ENCODE data around the gene ZNF337. TPM values are rescaled to one million over a fixed set of nuclear protein-coding genes. Genes with fewer than 3 reads are reported as not detected.
"Not testable (repeated sequence)": the region's sequence is repeated elsewhere in the genome, so short reads cannot be mapped to it uniquely, and the experiment has no call there.

The ZNF337 gene
- total RNA-seq, 1 donor from 2014 or later, result 16.2 TPM

- H3K27ac ChIP-seq (ENCODE audit: low read depth, low read length), result no peak overlapping the region
- peaks cover 0 to 5% (median 0%) of the 10 kb centered on the region in 3 donors for H3K36me3 ChIP-seq (ENCODE audit: control insufficient read depth in 3 of 3, insufficient read depth in 3 of 3, low read length in 3 of 3)
- H3K27me3 ChIP-seq (ENCODE audit: control insufficient read depth in 3 of 3, insufficient read depth in 3 of 3, low read length in 3 of 3), result no peaks in the 10 kb centered on the region
- no peak overlapping the region for H3K4me3 ChIP-seq (ENCODE audit: low read length in 3 of 3)
- no peak overlapping the region for H3K9ac ChIP-seq (ENCODE audit: low read depth in 1 of 3, low read length in 3 of 3)
- no peaks in the 10 kb centered on the region for H3K9me3 ChIP-seq (ENCODE audit: control insufficient read depth in 3 of 3, low read length in 3 of 3)
- peaks cover 0 to 6% (median 2%) of the 10 kb centered on the region in 3 donors for H3K4me1 ChIP-seq (ENCODE audit: control insufficient read depth in 3 of 3, insufficient read depth in 3 of 3, low read length in 3 of 3)
Measured at GRCh38 chr20:25632940-25633790, 63.5 kb downstream of the ZNF337 start.

GRCh38 chr20:25630615-25631014, 66.0 kb downstream of the ZNF337 start:
- not testable (repeated sequence) for H3K4me3 ChIP-seq (ENCODE audit: low read length in 3 of 3); H3K9me3 ChIP-seq (ENCODE audit: control insufficient read depth in 3 of 3, low read length in 3 of 3); H3K4me1 ChIP-seq (ENCODE audit: control insufficient read depth in 3 of 3, insufficient read depth in 3 of 3, low read length in 3 of 3); H3K27me3 ChIP-seq (ENCODE audit: control insufficient read depth in 3 of 3, insufficient read depth in 3 of 3, low read length in 3 of 3); H3K9ac ChIP-seq (ENCODE audit: low read depth in 1 of 3, low read length in 3 of 3); H3K27ac ChIP-seq (ENCODE audit: low read depth, low read length); H3K36me3 ChIP-seq (ENCODE audit: control insufficient read depth in 3 of 3, insufficient read depth in 3 of 3, low read length in 3 of 3)

GRCh38 chr20:25629816-25630499, 66.7 kb downstream of the ZNF337 start:
- H3K27ac ChIP-seq (ENCODE audit: low read depth, low read length), result no peak overlapping the region
- no peaks in the 10 kb centered on the region for H3K27me3 ChIP-seq (ENCODE audit: control insufficient read depth in 3 of 3, insufficient read depth in 3 of 3, low read length in 3 of 3)
- H3K9ac ChIP-seq (ENCODE audit: low read depth in 1 of 3, low read length in 3 of 3), result no peak overlapping the region
- no peaks in the 10 kb centered on the region for H3K9me3 ChIP-seq (ENCODE audit: control insufficient read depth in 3 of 3, low read length in 3 of 3)
- no peak overlapping the region for H3K4me3 ChIP-seq (ENCODE audit: low read length in 3 of 3)
- H3K36me3 ChIP-seq (ENCODE audit: control insufficient read depth in 3 of 3, insufficient read depth in 3 of 3, low read length in 3 of 3), result peaks cover 0 to 5% (median 0%) of the 10 kb centered on the region in 3 donors
- peaks cover 0 to 6% (median 2%) of the 10 kb centered on the region in 3 donors for H3K4me1 ChIP-seq (ENCODE audit: control insufficient read depth in 3 of 3, insufficient read depth in 3 of 3, low read length in 3 of 3)

GRCh38 chr20:25626779-25627178, 69.9 kb downstream of the ZNF337 start:
- no peak overlapping the region for H3K9ac ChIP-seq (ENCODE audit: low read depth in 1 of 3, low read length in 3 of 3)
- H3K4me1 ChIP-seq (ENCODE audit: control insufficient read depth in 3 of 3, insufficient read depth in 3 of 3, low read length in 3 of 3), result peaks cover 11 to 27% (median 18%) of the 10 kb centered on the region in 3 donors
- no peaks in the 10 kb centered on the region for H3K9me3 ChIP-seq (ENCODE audit: control insufficient read depth in 3 of 3, low read length in 3 of 3)
- H3K27me3 ChIP-seq (ENCODE audit: control insufficient read depth in 3 of 3, insufficient read depth in 3 of 3, low read length in 3 of 3), result no peaks in the 10 kb centered on the region
- H3K4me3 ChIP-seq (ENCODE audit: low read length in 3 of 3), result no peak overlapping the region
- H3K36me3 ChIP-seq (ENCODE audit: control insufficient read depth in 3 of 3, insufficient read depth in 3 of 3, low read length in 3 of 3), result no peaks in the 10 kb centered on the region
- H3K27ac ChIP-seq (ENCODE audit: low read depth, low read length), result no peak overlapping the region

GRCh38 chr20:25624500-25624939, 72.1 kb downstream of the ZNF337 start:
- Histone ChIP-seq H3K4me3 (ENCODE audit: low read length in 3 of 3) (peak overlapping the region; percentile 72 to 92 (median 89)), H3K27ac (ENCODE audit: low read depth, low read length) (peak overlapping the region; percentile 83), H3K27me3 (ENCODE audit: control insufficient read depth in 3 of 3, insufficient read depth in 3 of 3, low read length in 3 of 3) (no peaks in the 10 kb centered on the region)

More at GRCh38 chr20:25624500-25624939, 72.1 kb downstream of the ZNF337 start:
- Histone ChIP-seq H3K9me3 (ENCODE audit: control insufficient read depth in 3 of 3, low read length in 3 of 3) (no peaks in the 10 kb centered on the region), H3K9ac (ENCODE audit: low read depth in 1 of 3, low read length in 3 of 3) (peak overlapping the region; percentile 77 to 95 (median 91)), H3K36me3 (ENCODE audit: control insufficient read depth in 3 of 3, insufficient read depth in 3 of 3, low read length in 3 of 3) (no peaks in the 10 kb centered on the region), H3K4me1 (ENCODE audit: control insufficient read depth in 3 of 3, insufficient read depth in 3 of 3, low read length in 3 of 3) (peaks cover 11 to 24% (median 16%) of the 10 kb centered on the region in 3 donors)

Small RNA genes lying within 50 kb of the gene (small RNA-seq; reads per million reads assigned to genes)
- gene RN7SL594P, result not detected

Other genes starting within 250 kb of the ZNF337 start
- gene NINL, start 111.3 kb downstream of the ZNF337 start, total RNA-seq, result 5.7 TPM
- 5.7 TPM for gene NANP, start 72.8 kb downstream of the ZNF337 start, total RNA-seq

Data from skeletal muscle tissue (tissue), 5 donors.